IPS DF 19.7 (cell line): ENCODE results near the gene ADAP2.
"Not testable (repeated sequence)": the region's sequence is repeated elsewhere in the genome, so short reads cannot be mapped to it uniquely, and the experiment has no call there.

Experiments used
- DNase-seq: peaks from one replicate; pipeline ENCODE4 v3.0.0-alpha.2; 2013; ENCODE audit warnings: low read depth, low spot score

ADAP2 gene

DNA sequence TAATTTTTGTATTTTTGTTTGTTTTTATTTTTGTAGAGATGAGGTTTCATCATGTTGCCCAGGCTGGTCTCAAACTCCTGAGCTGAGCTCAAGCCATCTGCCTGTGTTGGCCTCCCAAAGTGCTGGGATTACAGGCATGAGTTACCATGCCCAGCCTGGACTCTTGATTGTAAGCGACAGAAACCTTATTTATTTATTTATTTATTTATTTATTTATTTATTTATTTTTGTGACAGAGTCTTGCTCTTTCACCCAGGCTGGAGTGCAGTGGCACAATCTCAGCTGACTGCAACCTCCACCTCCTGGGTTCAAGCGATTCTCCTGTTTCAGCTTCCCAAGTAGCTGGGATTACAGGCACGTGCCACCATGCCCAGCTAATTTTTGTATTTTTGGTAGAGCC, 8.1 kb downstream of the ADAP2 start:
- not testable (repeated sequence) for DNase-seq

DNA sequence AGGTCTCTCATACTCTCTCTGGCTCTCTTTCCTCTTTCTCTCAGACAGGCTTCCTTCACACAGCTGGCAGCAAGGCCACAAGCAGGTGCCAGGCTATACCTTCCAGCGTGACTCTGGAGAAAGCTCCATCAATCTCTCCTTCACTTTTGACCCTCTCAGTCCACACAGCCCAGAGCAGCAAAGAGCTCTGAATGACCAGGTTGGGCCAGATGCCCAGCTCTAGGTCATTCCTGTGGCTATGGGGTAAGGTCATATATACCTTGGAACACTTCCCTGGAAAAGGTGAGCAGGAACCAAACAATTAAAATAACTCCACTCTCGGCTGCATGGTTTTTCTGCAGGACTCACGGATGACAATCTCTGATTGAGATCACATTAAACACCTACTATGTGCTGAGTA, 8.8 kb downstream of the ADAP2 start:
- DNase-seq, result no peak

DNA sequence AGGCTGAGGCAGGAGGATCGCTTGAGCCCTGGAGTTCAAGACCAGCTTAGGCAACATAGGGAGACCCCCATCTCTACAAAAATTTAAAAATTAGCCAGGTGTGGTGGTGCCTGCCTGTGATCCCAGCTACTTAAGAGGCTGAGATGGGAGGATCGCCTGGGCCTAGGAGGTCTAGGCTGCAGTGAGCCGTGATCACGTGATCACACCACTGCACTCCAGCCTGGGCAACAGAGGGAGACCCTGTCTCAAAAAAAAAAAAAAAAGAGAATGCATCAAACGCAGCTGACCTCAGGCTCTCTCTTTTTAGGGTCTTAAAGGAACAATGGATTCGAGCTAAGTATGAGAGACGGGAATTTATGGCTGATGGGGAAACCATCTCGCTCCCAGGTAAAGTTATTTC, 9.8 kb downstream of the ADAP2 start:
- not testable (repeated sequence) for DNase-seq

DNA sequence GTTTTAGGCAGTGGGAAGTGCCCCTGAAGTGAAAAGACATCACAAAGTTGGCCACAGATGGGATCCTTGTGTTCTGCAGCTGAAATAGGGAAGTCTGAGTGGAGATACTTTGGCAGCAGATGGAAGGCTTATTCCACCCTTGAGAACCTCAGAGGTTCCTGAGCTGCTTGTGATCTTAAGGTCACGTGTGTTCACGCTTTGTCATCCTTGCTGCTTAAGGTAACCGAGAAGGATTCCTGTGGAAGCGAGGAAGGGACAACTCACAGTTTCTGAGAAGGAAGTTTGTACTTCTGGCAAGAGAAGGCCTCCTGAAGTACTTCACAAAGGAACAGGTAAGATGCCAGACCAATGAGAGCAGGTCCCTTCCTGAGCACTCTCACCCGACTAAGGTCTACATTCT, 12.2 kb downstream of the ADAP2 start:
- no peak for DNase-seq

DNA sequence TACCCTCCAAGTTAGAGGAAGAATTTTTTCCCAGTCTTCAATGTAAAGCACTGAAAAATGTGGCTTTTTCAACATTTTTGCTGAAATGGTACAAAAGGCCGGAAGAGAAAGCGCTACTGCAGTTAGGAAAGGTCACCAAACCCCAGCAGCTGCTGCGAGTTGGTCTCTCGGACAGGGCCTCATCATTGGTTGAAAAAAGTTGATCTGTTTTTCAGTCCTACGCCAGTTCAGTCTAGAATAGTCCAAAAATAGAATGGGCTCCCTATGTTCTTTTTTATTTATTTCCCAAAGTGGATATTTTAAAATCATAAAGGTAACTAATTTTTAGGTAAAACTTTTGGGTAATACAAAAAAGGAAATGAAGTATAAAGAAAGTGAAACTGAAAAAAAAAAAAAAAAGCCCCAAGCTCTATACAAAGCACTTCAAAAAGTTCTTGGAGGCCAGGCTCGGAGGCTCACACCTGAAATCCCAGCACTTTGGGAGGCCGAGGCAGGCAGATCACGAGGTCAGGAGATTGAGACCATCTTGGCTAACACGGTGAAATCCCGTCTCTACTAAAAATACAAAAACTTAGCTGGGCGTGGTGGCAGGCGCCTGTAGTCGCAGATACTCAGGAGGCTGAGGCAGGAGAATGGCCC, 17.4 kb downstream of the ADAP2 start:
- no peak for DNase-seq

DNA sequence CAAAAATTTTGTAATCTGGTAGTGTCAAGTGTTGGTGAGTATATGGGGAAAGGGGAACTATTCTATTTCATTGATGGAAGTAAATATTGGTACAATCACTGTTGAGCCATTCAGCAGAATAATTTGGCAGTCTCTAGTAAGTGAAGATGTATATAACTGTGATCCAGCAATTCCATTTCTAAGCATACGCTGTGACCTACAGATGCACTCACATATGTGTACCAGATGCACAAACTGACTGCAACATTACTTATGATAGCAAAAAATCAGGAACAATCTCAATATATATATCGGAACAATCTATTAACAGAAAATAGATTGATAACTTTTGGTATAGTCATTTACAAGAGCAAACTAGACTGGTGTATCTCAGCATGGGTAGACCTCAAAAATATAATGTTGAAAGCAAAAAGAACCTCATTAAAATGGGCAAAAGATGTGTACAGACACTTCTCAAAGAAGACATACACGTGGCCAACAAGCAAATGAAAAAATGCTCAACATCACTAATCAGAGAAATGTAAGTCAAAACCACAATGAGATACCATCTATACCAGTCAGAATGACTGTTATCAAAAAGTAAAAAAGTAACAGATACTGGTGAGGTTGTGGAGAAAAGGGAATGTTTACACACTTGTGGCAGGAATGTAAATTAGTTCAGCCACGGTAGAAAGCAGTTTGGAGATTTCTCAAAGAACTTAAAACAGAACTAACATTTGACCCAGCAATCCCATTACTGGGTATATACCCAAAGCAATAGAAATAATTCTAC, 20.7 kb downstream of the ADAP2 start:
- no peak for DNase-seq

DNA sequence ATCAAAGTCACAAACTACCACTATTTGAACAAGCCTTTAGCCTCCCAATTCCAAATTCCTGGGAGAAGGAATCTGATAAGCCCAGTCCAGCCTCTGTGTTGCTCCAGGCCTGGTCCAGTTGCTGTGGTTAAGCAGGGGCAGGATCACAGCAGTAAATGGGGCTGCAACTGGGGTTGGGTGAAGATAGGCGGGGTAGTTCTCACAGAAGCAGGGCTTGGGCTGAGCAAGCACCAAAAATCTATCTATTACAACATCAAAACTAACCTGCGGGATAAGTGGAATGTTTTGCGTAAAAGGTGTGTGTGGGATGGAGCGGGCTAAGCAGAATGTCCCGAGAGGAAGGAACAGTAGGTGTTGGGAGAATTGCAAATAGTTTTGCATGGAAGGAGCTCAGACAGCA, 26.1 kb downstream of the ADAP2 start:
- no peak for DNase-seq

DNA sequence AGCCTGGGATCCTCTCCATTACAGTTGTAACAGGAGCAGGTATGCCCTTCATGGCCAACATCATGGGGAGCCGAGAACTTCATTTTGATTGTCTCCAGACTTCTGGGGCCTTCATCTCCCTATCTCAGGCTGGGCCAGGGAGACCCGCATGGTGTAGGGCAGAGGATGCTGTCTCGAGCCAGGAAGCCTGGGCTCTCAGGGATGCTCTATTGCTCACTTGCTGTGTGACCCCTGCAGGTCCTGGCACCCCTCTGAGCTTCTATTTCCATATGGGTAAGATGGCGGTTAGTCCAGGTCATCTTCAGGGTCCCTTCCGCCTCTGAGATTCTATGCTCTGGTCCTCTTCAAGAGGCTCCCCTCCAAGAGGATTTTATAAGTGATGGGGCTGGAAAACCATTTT, 28.4 kb downstream of the ADAP2 start:
- DNase-seq, result no peak

DNA sequence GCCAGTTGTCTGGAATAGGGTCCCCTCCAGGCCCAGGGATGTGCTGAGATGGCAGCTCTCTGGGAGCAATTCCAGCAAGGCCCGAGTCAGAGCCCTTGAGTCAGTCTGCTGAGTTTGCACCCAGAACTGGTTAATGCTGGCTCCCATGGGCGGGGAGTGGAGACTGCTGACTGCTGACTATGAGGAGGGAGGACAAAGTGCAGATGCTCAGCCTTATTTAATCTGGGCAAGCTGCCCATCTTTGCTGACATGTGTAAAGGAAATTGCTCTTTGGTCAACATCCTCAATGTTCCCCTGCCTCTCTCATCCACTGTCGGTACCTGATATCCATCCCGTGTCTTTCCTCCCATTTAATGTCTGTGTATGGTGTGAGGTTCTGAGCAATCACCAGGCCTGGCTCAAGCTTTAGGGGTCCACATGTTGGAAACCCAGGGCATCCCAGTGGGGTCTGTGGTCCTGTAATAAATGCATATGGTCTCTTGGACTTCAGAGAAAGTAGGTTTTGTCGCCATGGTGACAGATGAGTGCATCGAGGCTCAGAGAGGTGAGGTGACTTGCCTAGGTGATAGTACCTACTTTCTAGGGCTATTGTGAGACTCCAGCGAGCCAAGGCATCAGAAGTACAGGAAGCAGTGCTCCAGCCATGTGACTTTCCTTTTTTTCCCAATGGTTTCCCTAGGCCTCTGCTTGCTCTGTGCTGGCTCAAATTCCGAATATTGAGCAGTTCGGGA, 29.1 kb downstream of the ADAP2 start:
- no peak for DNase-seq

DNA sequence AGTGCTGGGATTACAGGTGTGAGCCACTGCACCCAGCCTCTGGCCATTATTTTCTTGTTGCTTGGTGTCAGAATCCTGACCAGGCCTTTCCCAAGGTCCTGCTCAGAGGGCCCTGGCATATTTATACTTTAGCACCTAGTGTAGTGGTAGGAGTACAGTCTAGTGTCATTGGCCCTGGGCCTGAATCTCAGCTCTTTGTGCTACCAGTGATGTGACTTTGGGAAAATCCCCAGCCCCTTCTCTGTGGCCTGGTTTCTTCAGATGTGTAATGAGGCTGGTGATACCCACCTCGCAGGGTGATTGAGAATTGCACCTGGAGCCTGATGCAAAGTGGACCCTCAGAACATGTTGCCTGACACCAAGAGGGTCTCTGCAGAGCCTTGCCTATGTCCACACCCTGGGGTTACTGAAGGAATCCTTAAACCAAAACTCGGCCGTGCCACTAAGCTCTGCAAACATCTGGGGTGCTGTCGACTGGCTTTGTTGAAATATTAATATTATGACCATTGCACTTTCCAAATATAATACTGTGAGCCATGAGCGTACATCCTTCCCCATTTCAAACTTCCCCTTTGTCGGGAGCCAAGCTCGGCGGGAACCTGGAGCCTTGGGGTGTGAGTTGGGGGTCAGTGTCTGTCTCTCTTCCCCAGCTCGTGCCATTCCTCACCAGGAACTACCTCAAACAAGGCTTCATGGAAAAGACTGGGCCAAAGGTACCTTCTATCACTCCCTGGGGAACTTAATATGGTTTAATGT, 31.1 kb downstream of the ADAP2 start:
- no peak for DNase-seq

DNA sequence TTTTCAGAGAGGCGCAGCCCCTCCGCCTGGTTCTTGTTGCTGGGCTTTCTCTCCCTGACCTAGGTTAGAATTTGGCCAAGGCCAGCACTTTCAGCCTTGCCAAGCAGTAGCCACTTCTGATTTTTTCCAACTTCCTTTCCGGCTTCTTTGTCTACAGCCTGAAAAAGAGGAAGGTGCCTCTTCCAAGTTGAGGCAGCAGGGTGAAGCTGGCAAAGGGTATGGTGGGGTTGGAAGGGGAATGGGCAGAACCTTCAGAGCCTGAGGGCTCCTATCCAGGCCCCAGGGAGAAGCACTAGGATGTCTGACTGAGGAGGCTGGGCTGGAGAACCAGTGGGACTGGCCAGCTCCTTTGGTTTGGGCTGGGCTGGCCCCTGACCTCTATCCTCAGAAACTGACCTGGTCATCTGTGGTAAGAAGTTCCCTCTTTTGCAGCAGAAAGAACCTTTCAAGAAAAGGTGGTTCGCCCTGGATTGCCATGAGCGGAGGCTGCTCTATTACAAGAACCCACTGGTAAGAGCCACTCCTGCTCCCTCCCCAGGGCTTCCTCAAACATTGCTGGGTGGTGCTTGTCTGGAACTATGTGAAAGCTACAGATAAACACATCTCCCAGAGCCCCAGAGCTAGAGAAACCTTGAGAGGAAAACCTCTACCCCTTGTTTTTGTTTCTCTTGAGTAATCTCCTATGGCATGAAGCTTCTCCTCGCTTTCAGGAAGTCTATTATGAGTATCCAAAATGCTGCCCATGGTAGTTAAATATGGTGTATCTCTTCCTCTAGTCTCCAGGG, 32.5 kb downstream of the ADAP2 start:
- DNase-seq, result no peak

DNA sequence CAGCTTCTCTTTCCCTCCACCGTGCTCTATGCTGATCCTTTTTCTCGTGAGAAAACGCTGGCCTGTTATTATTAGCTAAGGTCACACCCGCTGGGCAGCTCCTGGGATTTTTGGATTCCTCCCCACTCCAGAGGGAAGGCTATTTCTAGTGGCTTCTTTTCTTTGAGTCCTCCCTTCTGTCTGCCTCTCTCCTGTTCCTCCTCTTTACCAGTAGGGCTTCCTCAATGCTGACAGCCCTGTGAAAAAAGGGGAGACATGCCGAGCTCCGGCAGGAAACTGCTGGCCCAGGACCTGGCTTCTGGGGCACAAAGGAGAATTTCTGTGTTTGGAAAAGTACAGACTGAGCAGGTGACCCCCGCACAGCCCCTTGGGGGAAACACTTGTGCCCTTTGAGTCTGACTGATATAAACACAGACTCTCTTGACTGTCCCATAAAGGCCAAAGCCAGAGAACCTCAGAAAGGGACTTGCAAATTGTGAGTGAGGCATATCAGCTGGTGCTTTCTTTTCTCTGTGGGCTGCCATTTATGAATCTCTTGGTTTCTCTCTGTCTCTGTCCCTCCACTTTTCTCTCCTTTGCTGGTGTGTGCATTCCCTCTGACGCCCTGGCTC, 35.1 kb downstream of the ADAP2 start:
- no peak for DNase-seq

DNA sequence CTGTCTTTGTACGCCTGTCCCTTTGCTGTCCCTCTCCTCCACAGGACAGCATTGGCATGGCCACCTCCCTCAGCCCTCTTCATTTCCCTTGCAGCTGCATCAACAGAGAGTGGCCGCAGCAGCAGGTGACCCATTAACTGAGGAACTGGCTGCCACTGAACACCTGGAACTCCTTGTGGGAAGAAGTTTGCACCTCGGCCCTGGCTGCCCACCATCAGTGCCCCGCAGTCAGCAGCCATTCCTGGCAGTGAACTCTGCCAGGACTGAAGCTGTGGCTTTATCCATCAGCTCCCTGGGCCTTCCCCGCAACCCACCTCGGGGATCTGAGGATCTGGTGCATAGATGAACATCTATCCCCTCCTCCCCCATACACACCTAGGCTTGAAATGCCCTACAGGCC, 36.0 kb downstream of the ADAP2 start:
- no peak for DNase-seq

DNA sequence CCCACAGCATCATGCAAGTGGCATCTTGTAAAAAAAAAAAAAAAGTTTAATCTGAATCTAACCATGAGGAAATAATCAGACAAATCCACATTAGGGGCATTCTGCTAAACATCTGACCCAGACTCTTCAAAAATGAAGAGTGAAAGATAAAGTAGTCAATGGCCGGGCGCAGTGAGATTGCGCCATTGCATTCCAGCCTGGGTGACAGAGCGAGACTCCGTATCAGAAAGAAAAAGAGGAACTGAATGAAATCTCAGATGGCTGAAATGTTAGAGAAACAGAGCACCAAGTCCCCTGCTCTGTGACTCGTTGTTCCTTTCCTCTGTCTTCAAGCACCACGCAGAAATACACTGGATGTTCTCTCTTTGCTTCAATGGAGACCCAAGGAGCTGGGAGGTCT, 36.4 kb downstream of the ADAP2 start:
- no peak for DNase-seq

DNA sequence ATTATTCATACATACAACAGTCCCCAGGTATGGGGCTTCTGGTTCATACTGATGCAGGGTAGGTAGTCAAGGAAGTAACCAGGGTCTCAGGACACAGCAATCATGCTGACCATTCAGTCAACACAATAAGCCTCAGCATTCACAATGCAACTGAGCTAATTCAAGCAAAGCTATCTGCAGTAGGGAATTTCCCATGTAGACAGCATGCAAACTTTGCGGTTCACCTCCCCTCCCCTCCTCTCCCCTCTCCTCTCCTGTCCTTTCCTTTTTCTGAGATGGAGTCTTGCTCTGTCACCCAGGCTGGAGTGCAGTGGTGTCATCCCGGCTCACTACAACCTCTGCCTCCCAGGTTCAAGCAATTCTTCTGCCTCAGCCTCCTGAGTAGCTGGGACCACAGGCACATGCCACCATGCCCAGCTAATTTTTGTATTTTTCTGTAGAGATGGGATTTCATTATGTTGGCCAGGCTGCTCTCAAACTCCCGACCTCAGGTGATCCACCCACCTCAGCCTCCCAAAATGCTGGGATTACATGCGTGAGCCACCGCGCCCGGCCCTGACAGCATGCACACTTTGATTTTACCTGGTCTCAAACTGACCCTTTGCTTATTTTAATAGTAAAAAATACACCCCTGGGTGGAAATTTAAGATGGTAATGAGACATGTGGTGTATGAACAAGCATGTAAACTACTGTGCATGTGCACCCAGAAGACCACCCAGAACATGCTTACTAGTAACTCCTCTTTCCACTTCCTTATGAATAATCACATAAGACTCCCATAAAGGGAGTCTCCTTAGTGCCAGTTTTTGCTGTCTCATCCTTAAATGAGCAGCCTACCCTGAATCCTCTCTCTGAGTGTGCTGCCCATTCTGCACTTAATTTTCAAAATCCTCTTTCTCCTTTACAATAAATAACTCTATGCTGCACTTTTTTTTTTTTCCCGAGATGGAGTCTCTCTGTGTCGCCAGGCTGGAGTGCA, 39.8 kb downstream of the ADAP2 start:
- DNase-seq, result no peak

DNA sequence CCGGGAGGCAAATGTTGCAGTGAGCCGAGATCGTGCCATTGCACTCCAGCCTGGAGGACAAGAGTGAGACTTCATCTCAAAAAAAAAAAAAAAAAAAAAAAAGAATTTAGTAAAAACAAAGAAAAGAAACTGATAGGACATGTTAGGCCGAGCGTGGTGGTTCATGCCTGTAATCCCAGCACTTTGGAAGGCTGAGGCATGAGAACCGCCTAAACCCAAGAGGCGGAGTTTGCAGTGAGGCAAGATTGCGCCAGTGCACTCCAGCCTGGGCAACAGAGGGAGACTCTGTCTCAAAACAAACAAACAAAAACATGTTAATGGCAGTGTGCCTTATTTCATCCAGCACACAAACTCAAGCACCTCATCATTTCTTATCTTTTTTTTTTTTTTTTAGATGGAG, 42.6 kb downstream of the ADAP2 start:
- DNase-seq, result not testable (repeated sequence)

DNA sequence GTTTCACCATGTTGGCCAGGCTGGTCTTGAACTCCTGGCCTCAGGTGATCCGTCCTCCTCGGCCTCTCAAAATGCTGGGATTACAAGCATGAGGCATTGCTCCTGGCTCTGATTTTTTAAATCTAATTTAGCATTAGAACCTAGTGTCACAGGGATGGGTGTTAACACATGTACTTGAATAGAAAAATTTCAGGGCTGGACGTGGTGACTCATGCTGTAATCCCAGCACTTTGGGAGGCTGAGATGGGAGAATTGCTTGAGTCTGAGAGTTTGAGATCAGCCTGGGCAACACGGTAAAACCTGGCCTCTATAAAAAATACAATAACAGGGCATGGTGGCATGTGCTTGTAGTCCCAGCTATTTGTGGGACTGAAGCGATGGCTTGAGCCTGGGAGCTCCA, 43.1 kb downstream of the ADAP2 start:
- no peak for DNase-seq

DNA sequence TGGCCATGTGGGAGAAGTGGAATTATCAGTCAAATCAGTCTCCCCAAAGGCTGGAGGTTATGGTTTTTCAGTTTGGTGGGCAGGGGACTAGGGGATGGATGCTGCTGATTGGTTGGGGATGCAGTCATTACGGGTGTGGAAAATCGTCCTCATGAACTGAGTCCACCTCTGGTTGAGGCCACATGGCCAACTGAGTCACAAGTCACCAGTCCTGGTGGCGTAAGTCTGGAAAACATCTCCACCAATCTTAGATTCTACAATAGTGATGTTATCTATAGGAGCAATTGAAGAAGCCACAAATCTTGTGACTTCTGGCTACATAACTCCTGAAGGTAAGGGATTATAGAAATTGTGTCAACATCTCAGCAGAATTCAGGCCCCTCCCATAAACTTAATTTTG, 43.9 kb downstream of the ADAP2 start:
- DNase-seq, result no peak

DNA sequence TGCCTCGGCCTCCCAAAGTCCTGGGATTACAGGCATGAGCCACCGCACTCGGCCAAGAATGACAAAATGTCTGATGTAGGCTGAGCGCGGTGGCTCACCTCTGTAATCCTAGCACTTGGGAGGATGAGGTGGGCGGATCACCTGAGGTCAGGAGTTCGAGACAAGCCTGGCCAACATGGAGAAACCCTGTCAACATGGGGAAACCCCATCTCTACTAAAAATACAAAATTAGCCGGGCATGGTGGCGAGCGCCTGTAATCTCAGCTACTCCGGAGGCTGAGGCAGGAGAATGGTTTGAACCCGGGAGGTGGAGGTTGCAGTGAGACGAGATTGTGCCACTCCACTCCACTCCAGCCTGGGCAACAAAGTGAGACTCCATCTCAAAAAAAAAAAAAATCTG, 46.2 kb downstream of the ADAP2 start:
- DNase-seq, result not testable (repeated sequence)
